Measurements from ENCODE around the gene ZNF814.

DNA sequence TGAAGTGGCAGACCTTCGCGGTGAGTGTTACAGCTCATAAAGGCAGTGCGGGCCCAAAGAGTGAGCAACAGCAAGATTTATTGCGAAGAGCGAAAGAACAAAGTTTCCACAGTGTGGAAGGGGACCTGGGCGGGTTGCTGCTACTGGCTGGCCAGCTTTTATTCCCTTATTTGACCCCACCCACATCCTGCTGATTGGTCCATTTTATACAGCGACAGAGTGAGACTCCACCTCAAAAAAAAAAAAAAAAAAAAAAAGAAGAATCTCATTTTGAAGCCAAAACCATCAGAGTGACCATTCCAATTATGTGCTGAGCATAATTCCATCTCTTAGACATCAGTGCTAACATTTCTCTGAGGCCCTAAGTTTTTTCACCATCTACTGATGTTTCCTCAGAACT lies 72.2 kb downstream of the ZNF814 start:
- TF ChIP-seq CTCF (IDR thresholded peaks at IDR 0.05; ENCODE audit: borderline replicate concordance, extremely low read depth, low read length, poor library complexity, severe bottlenecking) (no peak), EZH2 (IDR thresholded peaks at IDR 0.05; ENCODE audit: borderline replicate concordance, low read depth, low read length, severe bottlenecking) (no peak)
